BLaER1 (cell line): Measurements from ENCODE around the gene NKX2-1.
"Not testable (repeated sequence)": the region's sequence is repeated elsewhere in the genome, so short reads cannot be mapped to it uniquely, and the experiment has no call there.

Source experiments
- H3K27ac ChIP-seq: shearing (Covaris generic); formaldehyde crosslinking; 2 replicates; pipeline ENCODE4 v1.8.1; 2022
- H3K27me3 ChIP-seq: shearing (Covaris generic); formaldehyde crosslinking; 2 replicates; pipeline ENCODE4 v1.8.1; 2022
- H3K36me3 ChIP-seq: shearing (Covaris generic); formaldehyde crosslinking; 2 replicates; pipeline ENCODE4 v1.8.1; 2022
- H3K4me1 ChIP-seq: shearing (Covaris generic); formaldehyde crosslinking; 2 replicates; pipeline ENCODE4 v1.8.1; 2022
- H3K4me2 ChIP-seq: shearing (Covaris generic); formaldehyde crosslinking; 2 replicates; pipeline ENCODE4 v1.8.1; 2022
- H3K4me3 ChIP-seq: shearing (Covaris generic); formaldehyde crosslinking; 2 replicates; pipeline ENCODE4 v1.8.1; 2022
- H3K9ac ChIP-seq: shearing (Covaris generic); formaldehyde crosslinking; 2 replicates; pipeline ENCODE4 v1.8.1; 2022
- H3K9me3 ChIP-seq: shearing (Covaris generic); formaldehyde crosslinking; 2 replicates; pipeline ENCODE4 v1.8.1; 2022
- H4K20me1 ChIP-seq: shearing (Covaris generic); formaldehyde crosslinking; 2 replicates; pipeline ENCODE4 v1.8.1; 2022
- Cebpa-rat ChIP-seq: shearing (Covaris generic); IDR thresholded peaks from 2 replicates; pipeline ENCODE4 v1.8.1; 2022

The NKX2-1 gene

DNA sequence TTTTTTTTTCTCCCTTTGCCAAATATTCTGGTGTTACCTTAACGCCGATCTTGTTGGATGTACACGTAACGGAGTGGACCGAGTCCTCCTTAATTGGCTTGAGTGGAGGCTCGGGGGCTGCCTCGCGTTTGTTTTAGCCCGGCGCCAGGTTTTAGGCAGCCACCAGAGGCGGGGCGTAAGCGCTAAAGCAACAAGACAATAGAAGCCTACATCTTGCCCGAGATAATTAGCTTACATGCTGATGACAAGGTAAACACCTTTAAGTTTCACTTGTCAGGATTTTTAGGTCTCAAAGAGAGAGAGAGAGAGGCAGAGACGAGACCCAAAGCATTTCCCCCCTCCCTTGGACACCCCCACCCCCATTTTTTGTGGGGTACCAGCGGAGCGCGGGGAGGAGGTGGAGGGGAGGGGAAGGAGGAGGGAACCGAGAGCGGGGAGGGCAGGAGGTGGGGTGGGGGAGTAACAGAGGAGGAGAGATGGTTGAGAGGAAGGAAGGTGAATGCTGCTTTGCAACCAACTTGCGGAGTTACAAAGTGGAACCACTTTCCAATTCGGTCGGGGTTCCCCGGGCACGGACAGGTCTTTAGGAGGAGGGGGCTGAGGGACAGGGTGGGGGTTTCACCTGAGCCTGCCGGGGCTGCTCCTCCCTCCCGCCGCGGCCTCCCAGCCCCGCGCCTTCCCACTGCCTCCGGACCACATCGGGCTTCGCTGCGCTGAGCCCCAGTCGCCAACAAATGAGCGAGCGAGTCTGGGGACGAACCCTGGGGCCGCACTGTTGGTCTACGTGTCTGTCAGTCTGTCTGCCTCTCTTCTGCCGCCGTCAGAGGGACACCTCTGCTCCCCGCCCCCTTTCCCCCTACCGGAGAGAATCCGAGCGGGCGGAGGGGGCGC is at the start of gene NKX2-1:
Gene NKX2-1, minus strand, starts transcription at position 802 of the 891 bp plus-strand sequence. Its CDS starts 103 bp downstream, at position 699.
- no peak within 1 kb of the TSS for H3K4me3 ChIP-seq

DNA sequence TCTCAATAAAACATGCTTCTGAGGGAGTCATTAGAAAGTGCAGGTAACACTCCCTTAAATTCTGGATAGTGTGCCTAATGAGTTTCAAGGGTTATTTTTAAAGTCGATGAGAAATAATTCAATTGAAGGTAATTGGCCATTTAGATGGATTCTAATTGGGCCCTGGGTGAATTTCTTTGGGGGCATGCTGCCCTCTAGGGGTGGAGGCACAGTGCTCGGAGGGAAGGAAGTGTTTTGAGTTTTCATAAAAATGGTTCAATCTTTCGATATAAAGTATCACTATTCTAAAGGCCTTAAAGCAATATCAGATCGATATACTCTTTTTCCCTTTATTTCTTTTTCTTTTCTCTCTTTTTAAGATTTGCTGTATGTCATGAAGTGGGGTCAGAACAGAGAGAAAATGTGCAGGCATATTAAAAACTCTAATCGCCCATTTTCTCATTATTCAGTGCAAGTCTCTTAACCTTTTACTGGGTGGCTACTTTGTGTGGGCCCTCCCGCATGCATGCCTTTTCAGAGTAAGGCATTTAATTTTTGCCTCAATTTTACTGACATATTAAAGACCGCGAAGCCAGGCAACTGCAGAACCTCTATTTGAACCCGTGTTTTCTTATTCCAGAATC is 36.9 kb upstream of the NKX2-1 start:
- no peaks in the 10 kb centered on the region for H3K9me3 ChIP-seq
- H3K4me2 ChIP-seq, result no peak overlapping the region
- no peaks in the 10 kb centered on the region for H3K4me1 ChIP-seq
- H3K9ac ChIP-seq, result no peak overlapping the region
- H3K4me3 ChIP-seq, result no peak overlapping the region
- no peak for TF ChIP-seq Cebpa-rat
- H4K20me1 ChIP-seq, result no peaks in the 10 kb centered on the region
- H3K36me3 ChIP-seq, result no peaks in the 10 kb centered on the region
- H3K27ac ChIP-seq, result no peak overlapping the region
- no peaks in the 10 kb centered on the region for H3K27me3 ChIP-seq

More for the DNA sequence above, at the start of gene NKX2-1:
- Histone ChIP-seq H3K4me1 (no peaks in the 10 kb centered on the region), H3K9me3 (peaks cover 88% of the 10 kb centered on the region), H3K27ac (no peak within 1 kb of the TSS), H3K9ac (no peak within 1 kb of the TSS), H4K20me1 (no peaks in the 10 kb centered on the region), H3K4me2 (no peak within 1 kb of the TSS), H3K36me3 (no peaks in the 10 kb centered on the region), H3K27me3 (no peaks in the 10 kb centered on the region)
- no peak for TF ChIP-seq Cebpa-rat

DNA sequence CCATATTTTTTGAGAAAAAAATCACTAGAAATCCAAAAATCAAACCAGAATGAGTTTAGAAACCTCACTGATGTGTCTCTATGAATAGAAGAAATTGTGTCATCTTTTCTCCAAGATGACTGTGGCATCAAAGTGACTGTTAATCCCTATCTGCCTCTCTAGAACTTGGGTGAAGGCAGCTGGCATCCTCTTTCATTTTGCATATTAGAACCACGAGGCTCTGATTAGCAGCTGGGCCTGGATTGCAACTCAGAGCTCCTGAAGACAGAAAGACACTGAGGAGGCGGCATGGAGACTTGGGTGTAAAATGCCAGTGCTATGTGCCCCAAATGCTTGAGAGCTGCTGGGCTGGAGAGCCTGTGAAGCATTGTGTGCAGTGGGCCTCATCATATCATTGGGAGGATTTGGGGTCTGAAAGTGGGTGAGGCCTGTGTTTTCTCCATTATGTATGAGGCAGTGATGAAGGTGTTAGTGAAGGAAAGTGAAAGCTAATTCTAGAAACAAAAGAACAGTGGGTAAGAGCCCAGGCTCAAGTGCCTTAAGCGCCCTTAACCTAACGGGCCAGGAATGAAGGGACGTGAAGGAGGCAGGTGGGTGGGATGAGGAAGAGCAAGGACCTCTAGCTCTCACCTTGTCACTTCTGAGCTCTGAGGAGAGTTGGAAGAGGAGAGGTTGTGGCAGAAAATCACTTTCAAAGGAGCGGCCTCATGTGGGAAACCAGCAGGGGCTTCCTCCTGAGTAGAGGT is 36.1 kb upstream of the NKX2-1 start:
- no peak overlapping the region for H3K27ac ChIP-seq
- no peak overlapping the region for H3K4me3 ChIP-seq
- no peak overlapping the region for H3K4me2 ChIP-seq
- no peaks in the 10 kb centered on the region for H4K20me1 ChIP-seq
- no peaks in the 10 kb centered on the region for H3K36me3 ChIP-seq
- H3K27me3 ChIP-seq, result no peaks in the 10 kb centered on the region
- no peaks in the 10 kb centered on the region for H3K9me3 ChIP-seq
- TF ChIP-seq Cebpa-rat, result no peak
- no peaks in the 10 kb centered on the region for H3K4me1 ChIP-seq
- no peak overlapping the region for H3K9ac ChIP-seq

DNA sequence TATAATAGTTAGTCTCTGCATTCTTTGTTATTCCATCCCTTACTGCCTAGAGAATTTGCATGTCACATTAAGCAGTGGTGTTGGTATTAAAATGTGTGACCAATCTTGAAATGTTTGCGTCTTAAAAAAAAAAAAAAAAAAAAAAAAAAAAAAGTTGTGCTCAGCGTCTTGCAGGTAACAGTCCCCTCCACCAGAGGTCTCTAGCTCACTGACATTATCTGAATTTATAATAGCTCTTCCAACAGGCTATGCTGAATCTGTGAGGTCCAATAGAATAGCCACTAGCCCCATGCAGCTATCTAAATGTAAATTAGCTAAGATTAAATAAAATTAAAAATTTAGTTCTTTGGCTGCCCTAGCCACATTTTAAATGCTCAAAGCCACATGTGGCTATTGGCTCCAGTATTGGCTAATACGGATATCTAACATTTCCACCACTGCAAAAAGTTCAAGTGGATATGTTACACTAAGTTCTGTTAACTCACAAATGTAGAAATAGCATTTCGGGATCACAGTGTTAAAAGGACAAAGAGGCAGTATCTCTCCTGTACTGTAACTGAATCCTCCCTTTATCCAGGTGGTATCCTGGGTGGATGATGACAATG is 33.7 kb upstream of the NKX2-1 start:
- no peaks in the 10 kb centered on the region for H3K27me3 ChIP-seq
- H3K4me3 ChIP-seq, result no peak overlapping the region
- H3K4me1 ChIP-seq, result no peaks in the 10 kb centered on the region
- no peaks in the 10 kb centered on the region for H3K36me3 ChIP-seq
- no peaks in the 10 kb centered on the region for H3K9me3 ChIP-seq
- H3K4me2 ChIP-seq, result no peak overlapping the region
- H4K20me1 ChIP-seq, result no peaks in the 10 kb centered on the region
- no peak overlapping the region for H3K9ac ChIP-seq
- H3K27ac ChIP-seq, result no peak overlapping the region
- no peak for TF ChIP-seq Cebpa-rat

DNA sequence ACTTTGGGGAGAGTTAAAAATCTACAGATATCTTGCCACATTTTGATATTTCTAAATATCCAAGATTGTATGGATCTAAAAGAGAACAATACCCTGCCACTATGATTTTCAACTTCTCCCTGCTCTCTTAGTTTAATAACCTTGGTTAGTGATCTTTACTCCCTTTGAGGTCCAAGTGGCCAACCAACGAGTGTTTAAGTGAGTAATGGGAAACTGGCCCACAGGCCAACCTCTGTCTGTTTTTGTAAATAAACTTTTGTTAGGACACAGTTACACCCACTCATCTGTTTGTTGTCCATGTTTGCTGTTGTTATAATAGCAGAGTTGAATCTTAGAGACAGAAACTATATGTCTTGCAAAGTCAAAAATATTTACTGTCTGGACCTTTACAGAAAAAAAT is 30.9 kb upstream of the NKX2-1 start:
- no peak for TF ChIP-seq Cebpa-rat
- Histone ChIP-seq H3K4me3 (no peak overlapping the region), H3K27ac (no peak overlapping the region), H4K20me1 (no peaks in the 10 kb centered on the region), H3K27me3 (no peaks in the 10 kb centered on the region), H3K36me3 (no peaks in the 10 kb centered on the region), H3K9me3 (no peaks in the 10 kb centered on the region), H3K4me2 (no peak overlapping the region), H3K4me1 (no peaks in the 10 kb centered on the region), H3K9ac (no peak overlapping the region)

DNA sequence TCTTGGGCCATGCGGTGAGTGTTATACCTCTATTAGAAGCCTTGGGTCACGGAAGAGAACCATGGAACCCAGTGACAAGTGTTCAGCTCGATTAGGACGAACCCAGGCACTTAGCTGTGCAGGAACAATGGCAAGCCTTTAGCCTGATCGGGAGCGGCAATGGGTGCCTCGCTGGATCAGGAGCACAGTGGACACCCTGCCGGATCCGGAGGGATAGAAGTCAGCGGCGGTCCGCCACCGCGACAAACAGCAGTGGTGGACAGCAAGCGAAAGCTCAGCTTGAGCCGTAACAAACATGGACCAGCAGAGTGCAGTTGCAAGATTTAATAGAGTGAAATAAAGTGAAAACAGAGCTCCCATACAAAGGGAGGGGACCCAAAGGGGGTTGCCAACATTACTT is 24.2 kb upstream of the NKX2-1 start:
- H3K27me3 ChIP-seq, H3K27ac ChIP-seq, H3K36me3 ChIP-seq, H3K4me3 ChIP-seq, H4K20me1 ChIP-seq, H3K4me2 ChIP-seq, H3K9me3 ChIP-seq, H3K9ac ChIP-seq, H3K4me1 ChIP-seq: not testable (repeated sequence)

DNA sequence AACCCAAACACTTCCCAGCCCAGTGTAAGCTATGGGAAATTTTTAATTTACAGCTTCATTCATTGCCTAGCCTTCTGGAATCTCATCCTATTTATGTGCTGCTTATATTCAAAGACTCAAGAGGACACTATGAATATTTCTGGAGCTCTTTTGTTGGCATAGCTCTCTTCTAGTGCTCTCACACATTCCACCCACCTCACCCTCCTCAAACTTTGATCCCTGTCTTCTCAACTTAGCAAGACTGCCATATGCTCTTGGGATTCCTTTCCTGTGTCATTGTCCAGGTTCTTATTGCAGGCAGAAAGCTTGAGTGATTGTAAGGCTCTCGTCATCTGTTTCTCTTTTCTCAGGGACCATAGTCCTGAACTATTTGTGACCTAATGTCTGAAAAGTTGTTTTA is 18.0 kb upstream of the NKX2-1 start:
- Histone ChIP-seq H4K20me1 (no peaks in the 10 kb centered on the region), H3K4me1 (no peaks in the 10 kb centered on the region), H3K27me3 (no peaks in the 10 kb centered on the region), H3K9ac (no peak overlapping the region), H3K4me2 (no peak overlapping the region), H3K27ac (no peak overlapping the region), H3K4me3 (no peak overlapping the region), H3K36me3 (no peaks in the 10 kb centered on the region), H3K9me3 (peaks cover 9% of the 10 kb centered on the region; the same call in 1 of the 2 replicates)
- no peak for TF ChIP-seq Cebpa-rat

DNA sequence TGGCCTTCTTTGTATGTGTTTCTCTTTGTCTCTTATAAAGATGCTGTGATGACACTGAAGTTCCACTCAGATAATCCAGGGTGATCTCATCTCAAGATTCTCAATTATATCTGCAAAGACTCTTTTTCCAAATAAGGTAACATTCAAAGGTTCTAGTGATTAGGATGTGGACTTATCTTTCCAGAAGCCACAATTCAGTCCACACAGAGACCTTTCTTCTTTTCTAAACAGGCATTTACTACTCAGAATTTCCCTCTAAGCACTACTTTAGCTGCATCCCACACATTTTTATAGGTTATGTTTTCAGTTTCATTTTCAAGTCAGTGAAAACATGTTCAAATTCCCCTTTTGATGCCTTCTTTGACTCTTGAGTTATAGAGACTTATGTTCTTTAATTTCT is 9.0 kb upstream of the NKX2-1 start:
- H3K9me3 ChIP-seq, result peaks cover 18% of the 10 kb centered on the region
- no peak overlapping the region for H3K4me3 ChIP-seq
- no peaks in the 10 kb centered on the region for H4K20me1 ChIP-seq
- no peaks in the 10 kb centered on the region for H3K4me1 ChIP-seq
- no peaks in the 10 kb centered on the region for H3K36me3 ChIP-seq
- H3K27me3 ChIP-seq, result no peaks in the 10 kb centered on the region
- TF ChIP-seq Cebpa-rat, result no peak
- H3K9ac ChIP-seq, result no peak overlapping the region
- no peak overlapping the region for H3K4me2 ChIP-seq
- no peak overlapping the region for H3K27ac ChIP-seq

DNA sequence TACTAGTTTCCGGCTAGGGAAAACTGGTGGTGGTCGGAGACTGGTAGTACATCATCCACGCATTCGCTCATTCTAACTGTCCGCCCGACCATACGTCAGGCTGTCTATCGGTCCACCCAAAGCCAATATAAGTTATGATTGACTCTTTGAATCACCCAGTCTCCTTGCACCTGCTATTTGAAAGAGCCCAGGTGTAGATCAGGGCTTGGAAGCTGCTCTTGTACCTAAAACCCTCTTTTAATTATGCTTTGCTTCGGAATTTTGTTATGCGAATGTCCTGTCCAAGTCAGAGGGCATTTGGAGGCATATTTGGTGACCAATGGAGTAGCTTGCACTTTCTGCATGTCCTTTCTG is 5.7 kb upstream of the NKX2-1 start:
- H3K27me3 ChIP-seq, result no peaks in the 10 kb centered on the region
- H3K9me3 ChIP-seq, result peaks cover 52% of the 10 kb centered on the region
- no peak overlapping the region for H3K4me3 ChIP-seq
- no peaks in the 10 kb centered on the region for H3K4me1 ChIP-seq
- no peaks in the 10 kb centered on the region for H3K36me3 ChIP-seq
- no peaks in the 10 kb centered on the region for H4K20me1 ChIP-seq
- no peak overlapping the region for H3K9ac ChIP-seq
- TF ChIP-seq Cebpa-rat, result no peak
- H3K4me2 ChIP-seq, result no peak overlapping the region
- no peak overlapping the region for H3K27ac ChIP-seq
